Muscle layer of colon (tissue), 2 donors: Measurements from ENCODE around the gene TAP2.
"Not testable (repeated sequence)": the region's sequence is repeated elsewhere in the genome, so short reads cannot be mapped to it uniquely, and the experiment has no call there.

Source experiments
- H3K27ac ChIP-seq: one replicate; pipeline ENCODE4 v1.7.0; 2013; ENCODE audit warnings: low read depth, mild to moderate bottlenecking, low read length, moderate library complexity
- H3K27me3 ChIP-seq, 2 donors: one replicate each; pipeline ENCODE4 v1.7.0; 2013; ENCODE audit warnings: low read length in 2 of 2, mild to moderate bottlenecking in 2 of 2; ENCODE audit not compliant: insufficient read depth in 2 of 2, control insufficient read depth in 1 of 2
- H3K36me3 ChIP-seq: one replicate; pipeline ENCODE4 v1.7.0; 2013; ENCODE audit warnings: mild to moderate bottlenecking, low read length; ENCODE audit not compliant: insufficient read depth
- H3K4me1 ChIP-seq: one replicate; pipeline ENCODE4 v1.7.0; 2013; ENCODE audit warnings: mild to moderate bottlenecking, low read length; ENCODE audit not compliant: insufficient read depth
- H3K4me3 ChIP-seq, 2 donors: one replicate each; pipeline ENCODE4 v1.7.0; 2013; ENCODE audit warnings: low read length in 2 of 2, low read depth in 1 of 2, mild to moderate bottlenecking in 1 of 2, moderate library complexity in 1 of 2
- H3K9ac ChIP-seq: one replicate; pipeline ENCODE4 v1.7.0; 2013; ENCODE audit warnings: low read length
- H3K9me3 ChIP-seq: one replicate; pipeline ENCODE4 v1.7.0; 2013; ENCODE audit warnings: mild to moderate bottlenecking, low read length
- donor health status: abdominal sarcoma.
- donor health status: Adenocarcinoma of cecum.

The TAP2 gene

GRCh38 chr6:32829495-32829894 lies 9.0 kb downstream of the TAP2 start:
- H3K36me3 ChIP-seq = peaks cover 49% of the 10 kb centered on the region
- H3K4me3 ChIP-seq = no peak overlapping the region
- peaks cover 3% of the 10 kb centered on the region for H3K4me1 ChIP-seq

DNA sequence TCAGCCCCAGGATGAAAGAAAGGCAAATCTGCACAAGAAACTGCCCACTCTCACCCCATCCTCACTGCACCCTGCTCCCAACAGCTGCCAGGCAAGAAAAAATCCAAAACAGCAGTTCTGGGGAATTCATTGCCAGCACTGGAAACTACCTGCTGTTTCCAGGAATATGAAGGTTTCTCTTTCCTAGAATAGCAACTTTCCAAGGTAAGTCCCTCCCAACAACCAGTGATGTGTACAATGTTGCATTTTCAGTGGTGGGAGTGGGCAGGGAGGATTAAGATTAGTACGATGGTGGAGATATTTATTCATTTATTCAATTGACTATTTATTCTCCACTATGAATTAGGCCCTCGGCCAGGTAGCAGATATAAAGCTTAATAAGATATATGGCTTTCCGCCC lies 11.5 kb downstream of the TAP2 start:
- H3K4me1 ChIP-seq = peaks cover 3% of the 10 kb centered on the region
- H3K27ac ChIP-seq = no peak overlapping the region
- no peaks in the 10 kb centered on the region for H3K9me3 ChIP-seq
- no peak overlapping the region for H3K4me3 ChIP-seq
- peaks cover 41% of the 10 kb centered on the region for H3K36me3 ChIP-seq
- H3K9ac ChIP-seq = no peak overlapping the region
- no peaks in the 10 kb centered on the region for H3K27me3 ChIP-seq

More at GRCh38 chr6:32829495-32829894, 9.0 kb downstream of the TAP2 start:
- no peak overlapping the region for H3K27ac ChIP-seq
- no peak overlapping the region for H3K9ac ChIP-seq
- no peaks in the 10 kb centered on the region for H3K9me3 ChIP-seq
- H3K27me3 ChIP-seq = no peaks in the 10 kb centered on the region

GRCh38 chr6:32825966-32826365 lies 12.6 kb downstream of the TAP2 start:
- Histone ChIP-seq H3K4me3 (no peak overlapping the region), H3K4me1 (peaks cover 3% of the 10 kb centered on the region), H3K27me3 (no peaks in the 10 kb centered on the region), H3K9ac (no peak overlapping the region), H3K9me3 (no peaks in the 10 kb centered on the region), H3K27ac (no peak overlapping the region), H3K36me3 (peaks cover 30% of the 10 kb centered on the region)

GRCh38 chr6:32819729-32820128 lies 18.8 kb downstream of the TAP2 start:
- H3K27me3 ChIP-seq = no peaks in the 10 kb centered on the region
- no peak overlapping the region for H3K27ac ChIP-seq
- H3K9ac ChIP-seq = no peak overlapping the region
- no peaks in the 10 kb centered on the region for H3K9me3 ChIP-seq
- no peaks in the 10 kb centered on the region for H3K4me1 ChIP-seq
- H3K36me3 ChIP-seq = no peaks in the 10 kb centered on the region
- H3K4me3 ChIP-seq = no peak overlapping the region

DNA sequence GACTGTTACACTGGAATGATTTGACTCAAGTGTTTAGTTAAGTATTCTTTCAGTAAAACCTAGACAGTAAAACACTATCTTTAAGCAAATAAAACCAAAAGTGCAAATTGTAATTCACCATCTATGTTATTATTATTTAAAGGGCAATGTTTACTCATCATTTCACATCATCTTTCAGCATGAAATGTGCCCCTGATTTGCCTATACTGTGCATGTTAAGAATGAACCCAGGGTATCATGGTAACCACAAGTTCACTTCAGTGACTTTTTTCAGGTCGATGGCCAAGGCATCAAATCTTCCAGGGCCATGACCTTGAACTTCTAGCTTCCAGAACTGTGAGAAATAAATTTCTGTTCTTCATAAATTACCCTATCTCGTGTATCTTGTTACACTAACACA lies 19.7 kb downstream of the TAP2 start:
- H3K27me3 ChIP-seq = no peaks in the 10 kb centered on the region
- no peak overlapping the region for H3K4me3 ChIP-seq
- no peak overlapping the region for H3K9ac ChIP-seq
- no peaks in the 10 kb centered on the region for H3K36me3 ChIP-seq
- H3K9me3 ChIP-seq = no peaks in the 10 kb centered on the region
- no peaks in the 10 kb centered on the region for H3K4me1 ChIP-seq
- H3K27ac ChIP-seq = no peak overlapping the region

- no peak within 1 kb of the TSS for H3K27ac ChIP-seq
- H3K36me3 ChIP-seq = no peaks in the 10 kb centered on the region
- H3K4me3 ChIP-seq = no peak within 1 kb of the TSS
- H3K4me1 ChIP-seq = no peaks in the 10 kb centered on the region
- no peaks in the 10 kb centered on the region for H3K27me3 ChIP-seq
- no peaks in the 10 kb centered on the region for H3K9me3 ChIP-seq
- H3K9ac ChIP-seq = no peak within 1 kb of the TSS
Observed at GRCh38 chr6:32816746-32817204, 21.8 kb downstream of the TAP2 start, which contains the start of gene HLA-DOB. HLA-DOB (minus strand) TSS chr6:32817002; CDS start chr6:32816951, 51 bp downstream.

- no peak overlapping the region for H3K9ac ChIP-seq
- no peak overlapping the region for H3K4me3 ChIP-seq
- no peak overlapping the region for H3K27ac ChIP-seq
- H3K27me3 ChIP-seq = no peaks in the 10 kb centered on the region
- no peaks in the 10 kb centered on the region for H3K4me1 ChIP-seq
- no peaks in the 10 kb centered on the region for H3K36me3 ChIP-seq
- H3K9me3 ChIP-seq = no peaks in the 10 kb centered on the region
Observed at GRCh38 chr6:32815996-32816395, 22.5 kb downstream of the TAP2 start.

DNA sequence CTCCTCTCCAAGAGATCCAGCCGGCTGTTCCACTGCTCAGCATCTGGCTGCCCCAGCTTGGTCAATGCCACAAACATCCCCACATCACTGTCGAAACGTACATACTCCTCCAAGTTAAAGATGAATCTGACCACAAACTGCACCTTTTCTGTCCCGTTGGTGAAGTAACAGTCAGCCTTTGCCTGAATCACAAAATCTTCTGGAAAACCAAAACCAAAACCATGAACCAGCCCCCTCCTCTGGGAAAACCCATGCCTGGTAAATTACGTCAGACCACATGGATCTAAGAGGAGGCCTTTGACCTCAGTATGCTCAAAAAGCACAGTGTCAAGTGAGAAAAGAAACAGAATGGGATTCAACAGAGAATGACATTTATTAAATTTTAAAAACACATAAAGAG lies 23.4 kb downstream of the TAP2 start:
- no peaks in the 10 kb centered on the region for H3K9me3 ChIP-seq
- no peak overlapping the region for H3K27ac ChIP-seq
- no peaks in the 10 kb centered on the region for H3K36me3 ChIP-seq
- H3K4me3 ChIP-seq = no peak overlapping the region
- no peak overlapping the region for H3K9ac ChIP-seq
- no peaks in the 10 kb centered on the region for H3K27me3 ChIP-seq
- H3K4me1 ChIP-seq = no peaks in the 10 kb centered on the region

- Histone ChIP-seq H3K27me3 (no peaks in the 10 kb centered on the region), H3K9me3 (no peaks in the 10 kb centered on the region), H3K9ac (no peak overlapping the region), H3K4me3 (no peak overlapping the region), H3K4me1 (no peaks in the 10 kb centered on the region), H3K36me3 (no peaks in the 10 kb centered on the region), H3K27ac (no peak overlapping the region)
Observed at GRCh38 chr6:32814145-32814544, 24.4 kb downstream of the TAP2 start.

DNA sequence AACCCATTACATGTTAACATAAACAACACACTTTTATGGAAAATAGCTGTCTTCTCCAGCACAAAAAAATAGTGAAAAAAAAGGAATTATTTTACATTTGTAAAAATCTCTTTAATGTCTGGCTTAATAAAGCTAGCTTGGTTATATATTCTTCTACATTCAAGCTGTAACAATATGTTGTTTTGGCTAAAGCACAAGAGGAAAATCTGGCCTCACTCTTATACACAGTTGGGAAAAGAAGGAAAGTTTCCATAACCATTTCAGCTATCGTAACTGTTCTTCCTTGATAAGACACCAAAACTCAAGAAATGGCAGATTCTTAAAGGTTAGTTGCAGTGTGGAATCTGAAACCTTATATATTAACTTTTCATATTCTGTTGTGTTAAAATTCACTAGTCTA lies 29.4 kb downstream of the TAP2 start:
- no peak overlapping the region for H3K9ac ChIP-seq
- H3K9me3 ChIP-seq = no peaks in the 10 kb centered on the region
- no peak overlapping the region for H3K27ac ChIP-seq
- peaks cover 0 to 10% of the 10 kb centered on the region in 2 donors for H3K27me3 ChIP-seq
- H3K4me3 ChIP-seq = no peak overlapping the region
- no peaks in the 10 kb centered on the region for H3K4me1 ChIP-seq
- H3K36me3 ChIP-seq = no peaks in the 10 kb centered on the region

- Histone ChIP-seq H3K4me1 (no peaks in the 10 kb centered on the region), H3K9me3 (no peaks in the 10 kb centered on the region), H3K27me3 (peaks cover 0 to 10% of the 10 kb centered on the region in 2 donors), H3K36me3 (no peaks in the 10 kb centered on the region), H3K9ac (no peak overlapping the region), H3K27ac (no peak overlapping the region), H3K4me3 (no peak overlapping the region)
Observed at GRCh38 chr6:32807020-32807580, 31.4 kb downstream of the TAP2 start.

GRCh38 chr6:32805404-32805803 lies 33.1 kb downstream of the TAP2 start:
- not testable (repeated sequence) for H3K27me3 ChIP-seq, H3K36me3 ChIP-seq, H3K9me3 ChIP-seq, H3K9ac ChIP-seq, H3K4me1 ChIP-seq, H3K4me3 ChIP-seq, H3K27ac ChIP-seq
